H1 (cell line): Measurements from ENCODE around the gene PALD1. TPM values are rescaled to one million over a fixed set of nuclear protein-coding genes. Genes with fewer than 3 reads are reported as not detected.
A peak's percentile ranks its signal among the peaks of the same experiment; 100 is the strongest.

Source experiments
- CTCF ChIA-PET: fragments of 300-600 bp; sonication (Branson Sonifier 250); formaldehyde crosslinking; loops from one replicate; lab custom pipeline; 2021; ENCODE audit not compliant: partially characterized antibody; lab: Charles Lee
- POLR2A ChIA-PET: fragments of 300-600 bp; sonication (Branson Sonifier 250); formaldehyde crosslinking; loops from one replicate; lab custom pipeline; 2021; ENCODE audit warnings: inconsistent platforms; ENCODE audit not compliant: partially characterized antibody; lab: Charles Lee
- DNase-seq, 2 experiments: peaks; one replicate each; pipeline versions ENCODE4 v3.0.0 to v3.0.0-alpha.2; 2010 to 2022; ENCODE audit warnings: low spot score in 2 of 2, low read depth in 1 of 2, mixed read lengths in 1 of 2
- FAIRE-seq: peaks from 2 replicates; lab custom pipeline; 2011; peaks lifted over from hg19 to GRCh38; lab: Jason Lieb, UNC
- H2AFZ ChIP-seq: 2 replicates; pipeline ENCODE4 v1.8.1; 2012; ENCODE audit warnings: low read length, inconsistent platforms
- H2AK5ac ChIP-seq: 2 replicates; pipeline ENCODE4 v1.6.1; 2013; ENCODE audit warnings: low read depth, low read length
- H2BK120ac ChIP-seq: replicated peaks from 2 replicates; pipeline ENCODE3; 2013; ENCODE audit warnings: low read depth, low read length, inconsistent platforms
- H2BK12ac ChIP-seq: 2 replicates; pipeline ENCODE4 v1.6.1; 2013; ENCODE audit warnings: low read depth, low read length
- H2BK15ac ChIP-seq: 2 replicates; pipeline ENCODE4 v1.6.1; 2013; ENCODE audit warnings: low read length
- H2BK20ac ChIP-seq: 2 replicates; pipeline ENCODE4 v1.6.1; 2013; ENCODE audit warnings: low read length
- H2BK5ac ChIP-seq: 2 replicates; pipeline ENCODE4 v1.6.1; 2013; ENCODE audit warnings: low read depth, low read length
- H3K14ac ChIP-seq: 2 replicates; pipeline ENCODE4 v1.6.1; 2013; ENCODE audit warnings: inconsistent platforms; ENCODE audit not compliant: insufficient read length
- H3K18ac ChIP-seq: 2 replicates; pipeline ENCODE4 v1.6.1; 2013; ENCODE audit warnings: low read length; ENCODE audit errors: extremely low read depth
- H3K23ac ChIP-seq: 2 replicates; pipeline ENCODE4 v1.6.1; 2013; ENCODE audit warnings: inconsistent platforms; ENCODE audit not compliant: insufficient read length
- H3K23me2 ChIP-seq: 2 replicates; pipeline ENCODE4 v1.6.1; 2013; ENCODE audit warnings: low read depth, low read length
- H3K27ac ChIP-seq: 2 replicates; pipeline ENCODE4 v1.6.1; 2011; ENCODE audit warnings: low read depth, low read length, inconsistent platforms
- H3K27me3 ChIP-seq, 4 experiments: replicated peaks in 1 of 4; 1 replicate in 1 of 4; 2 replicates in 3 of 4; pipeline versions ENCODE4 v1.6.1 to v1.8.1; 2011 to 2013; ENCODE audit warnings: low read length in 3 of 4, mild to moderate bottlenecking in 3 of 4, inconsistent platforms in 2 of 4, mixed read lengths in 2 of 4, moderate library complexity in 1 of 4; ENCODE audit not compliant: control insufficient read depth in 3 of 4, insufficient read depth in 3 of 4; ENCODE audit errors: extremely low read depth in 1 of 4
- H3K36me3 ChIP-seq, 4 experiments: 2 replicates each; pipeline versions ENCODE4 v1.6.1 to v1.8.1; 2011 to 2013; ENCODE audit warnings: mild to moderate bottlenecking in 4 of 4, low read length in 3 of 4, moderate library complexity in 2 of 4, control low read depth in 1 of 4, inconsistent platforms in 1 of 4; ENCODE audit not compliant: insufficient read depth in 4 of 4, control insufficient read depth in 2 of 4
- H3K4ac ChIP-seq: replicated peaks from 2 replicates; pipeline ENCODE3; 2013; ENCODE audit warnings: low read length, low read depth, mixed read lengths, inconsistent platforms; ENCODE audit not compliant: insufficient read length
- H3K4me1 ChIP-seq, 4 experiments: replicated peaks in 1 of 4; 1 replicate in 1 of 4; 2 replicates in 3 of 4; pipeline versions ENCODE4 v1.6.1 to v1.8.1; 2011 to 2013; ENCODE audit warnings: low read length in 3 of 4, inconsistent platforms in 2 of 4, mixed read lengths in 1 of 4; ENCODE audit not compliant: insufficient read depth in 4 of 4, control insufficient read depth in 3 of 4
- H3K4me2 ChIP-seq, 2 experiments: 2 replicates each; pipeline versions ENCODE4 v1.6.1 to v1.8.1; 2011 to 2013; ENCODE audit warnings: low read depth in 2 of 2, low read length in 2 of 2, control low read depth in 1 of 2, inconsistent platforms in 1 of 2, mild to moderate bottlenecking in 1 of 2; ENCODE audit not compliant: insufficient read depth in 1 of 2
- H3K4me3 ChIP-seq, 4 experiments: fragments of 200-600, 300-600 bp in 1 of 4; sonication (generic), shearing (Covaris generic), sonication (Bioruptor Twin) in 1 of 4; 2 replicates each; pipeline versions ENCODE4 v1.5.1 to v1.8.1; 2011 to 2016; ENCODE audit warnings: low read length in 4 of 4, low read depth in 3 of 4, control low read depth in 2 of 4, inconsistent platforms in 2 of 4, mild to moderate bottlenecking in 2 of 4, mixed read lengths in 1 of 4, moderate library complexity in 1 of 4; ENCODE audit not compliant: insufficient read depth in 2 of 4; ENCODE audit errors: extremely low read depth in 1 of 4
- H3K56ac ChIP-seq: replicated peaks from 2 replicates; pipeline ENCODE3; 2013; ENCODE audit warnings: low read depth, mild to moderate bottlenecking, mixed read lengths, low read length, inconsistent platforms; ENCODE audit not compliant: insufficient read length
- H3K79me1 ChIP-seq: 2 replicates; pipeline ENCODE4 v1.6.1; 2013; ENCODE audit warnings: low read depth, low read length, control low read depth
- H3K79me2 ChIP-seq, 2 experiments: 2 replicates each; pipeline versions ENCODE4 v1.6.1 to v1.8.1; 2012 to 2013; ENCODE audit warnings: low read length in 2 of 2, mild to moderate bottlenecking in 2 of 2, inconsistent platforms in 1 of 2; ENCODE audit not compliant: insufficient read depth in 2 of 2, control insufficient read depth in 1 of 2
- H3K9ac ChIP-seq, 4 experiments: replicated peaks in 1 of 4; 1 replicate in 1 of 4; 2 replicates in 3 of 4; pipeline versions ENCODE4 v1.6.1 to v1.8.1; 2011 to 2013; ENCODE audit warnings: low read depth in 3 of 4, low read length in 3 of 4, control low read depth in 2 of 4, mild to moderate bottlenecking in 2 of 4, moderate library complexity in 2 of 4, inconsistent platforms in 1 of 4; ENCODE audit errors: extremely low read depth in 1 of 4
- H3K9me3 ChIP-seq, 2 experiments: 2 replicates each; pipeline versions ENCODE4 v1.6.1 to v1.8.1; 2012 to 2013; ENCODE audit warnings: mild to moderate bottlenecking in 2 of 2, moderate library complexity in 2 of 2, control low read depth in 1 of 2, inconsistent platforms in 1 of 2, low read depth in 1 of 2, low read length in 1 of 2, mixed read lengths in 1 of 2; ENCODE audit not compliant: insufficient read depth in 2 of 2
- H4K20me1 ChIP-seq, 2 experiments: replicated peaks in 1 of 2; 2 replicates each; pipeline versions ENCODE3 to v1.8.1; 2011 to 2013; ENCODE audit warnings: inconsistent platforms in 2 of 2, low read length in 2 of 2, mild to moderate bottlenecking in 1 of 2; ENCODE audit not compliant: insufficient read depth in 2 of 2, control insufficient read depth in 1 of 2
- H4K5ac ChIP-seq: 2 replicates; pipeline ENCODE4 v1.6.1; 2013; ENCODE audit warnings: low read length, low read depth, mixed read lengths, inconsistent platforms; ENCODE audit not compliant: insufficient read length
- H4K8ac ChIP-seq: 2 replicates; pipeline ENCODE4 v1.8.0; 2013; ENCODE audit warnings: mild to moderate bottlenecking, moderate library complexity, low read length, inconsistent platforms; ENCODE audit not compliant: insufficient read depth; ENCODE audit errors: extremely low read depth
- H4K91ac ChIP-seq: replicated peaks from 2 replicates; pipeline ENCODE3; 2013; ENCODE audit warnings: low read length, mixed read lengths, inconsistent platforms; ENCODE audit not compliant: insufficient read length
- TAF1 ChIP-seq: IDR thresholded peaks from 2 replicates; pipeline ENCODE4 v1.6.1; 2011; ENCODE audit warnings: mild to moderate bottlenecking, low read depth, low read length
- WGBS, 2 experiments: shearing (Covaris generic) in 1 of 2; methylation state at CpG; one replicate each; pipeline versions ENCODE4 v1.1.6 to v1.1.7; 2013 to 2015; ENCODE audit warnings: low lambda C conversion rate in 2 of 2, mixed read lengths in 2 of 2, inconsistent platforms in 1 of 2, low coverage in 1 of 2, missing lambda C conversion rate in 1 of 2; ENCODE audit not compliant: insufficient replicate concordance in 2 of 2, insufficient coverage in 1 of 2, insufficient read length in 1 of 2; ENCODE audit errors: extremely low coverage in 1 of 2, missing lambda C conversion rate in 1 of 2; 5-methylcytosine and 5-hydroxymethylcytosine counted together
- polyA plus RNA-seq, 7 experiments: library from polyadenylated mRNA; depleted of rRNA in 3 of 7; stranded (reverse) in 5 of 7; unstranded in 2 of 7; fragments of >200 nt in 5 of 7; fragments of 200-250 nt in 2 of 7; gene quantifications; 1 replicate in 5 of 7; 2 replicates in 1 of 7; 4 replicates in 1 of 7; pipeline versions ENCODE4 v1.2.1 to v1.2.3, GENCODE V29; 2011 to 2013; ENCODE audit warnings: missing spikeins in 2 of 7, mixed read lengths in 2 of 7
- total RNA-seq: library from RNA; stranded (reverse); fragmentation: NEBNext Ultra II Directional; extraction: Animal tissue kit (Norgen Biotek cat#: 25700); gene quantifications from 2 replicates; pipeline ENCODE4 v1.2.1, GENCODE V29; 2021
- TF ChIP-seq, protein P1 (sequence below): IDR thresholded peaks from 2 replicates; pipeline ENCODE4 v1.6.1; 2012; ENCODE audit warnings: inconsistent platforms

The PALD1 gene
- total and polyA plus RNA-seq, 2 of the 8 experiments (the other 6 are each of a cell fraction or from before 2014, with no cell fraction given), result 13.3 to 32.8 TPM

- no peak overlapping the region for H3K23ac ChIP-seq
- H3K18ac ChIP-seq, result peak overlapping the region; percentile 88
- peak overlapping the region; percentile 23 to 57 (median 44); a peak in 7 of 8 replicates for H3K4me3 ChIP-seq
- 0 out of 2 replicates have a peak overlapping the region, but pooled peaks have one; percentile 17 for H4K8ac ChIP-seq
- peak overlapping the region; percentile 97; the same call in 1 of the 2 replicates for H2BK5ac ChIP-seq
- peak overlapping the region; percentile 30 for H2BK120ac ChIP-seq
- peak overlapping the region; percentile 47 for H3K4ac ChIP-seq
- no peak for FAIRE-seq
- H3K79me2 ChIP-seq, result no peaks in the 10 kb centered on the region
- no peak overlapping the region for H3K14ac ChIP-seq
- peaks cover 15% of the 10 kb centered on the region; the same call in 1 of the 2 replicates for H3K23me2 ChIP-seq
- ChIA-PET CTCF (interaction anchor here (0.7 to 2.0 kb wide), 12 partner anchors 11 to 99 kb away, joined by 3 to 13 read pairs (median 4); no protein-coding TSS in a partner anchor), POLR2A (interaction anchor here (1.0 to 4.8 kb wide), 11 partner anchors 9 to 110 kb away, joined by 3 to 28 read pairs (median 7); partner anchors contain the start of genes EIF4EBP2 and LRRC20)
- H2AFZ ChIP-seq, result no peak overlapping the region
- no peak overlapping the region; the same call in 1 of the 2 replicates for H2BK15ac ChIP-seq
- H3K36me3 ChIP-seq, result no peaks in the 10 kb centered on the region; a peak in 1 of 8 replicates
- peak overlapping the region; percentile 75 for H4K91ac ChIP-seq
- DNase-seq, result no peak
- H3K27ac ChIP-seq, result no peak overlapping the region
- H2BK20ac ChIP-seq, result peak overlapping the region; percentile 98
- H3K4me1 ChIP-seq, result peaks cover 5 to 20% (median 19%) of the 10 kb centered on the region in 4 experiments
- 4% methylated on average over 12 of the region's 12 CpGs; no CpG with 5 or more reads in 1 of the 2 experiments for WGBS, 2 experiments
- peak overlapping the region; percentile 99 for H2BK12ac ChIP-seq
- H4K20me1 ChIP-seq, result peaks cover 2 to 6% of the 10 kb centered on the region in 2 experiments
- H3K56ac ChIP-seq, result no peak overlapping the region
- H3K9me3 ChIP-seq, result no peaks in the 10 kb centered on the region
- TF ChIP-seq, protein P1, sequence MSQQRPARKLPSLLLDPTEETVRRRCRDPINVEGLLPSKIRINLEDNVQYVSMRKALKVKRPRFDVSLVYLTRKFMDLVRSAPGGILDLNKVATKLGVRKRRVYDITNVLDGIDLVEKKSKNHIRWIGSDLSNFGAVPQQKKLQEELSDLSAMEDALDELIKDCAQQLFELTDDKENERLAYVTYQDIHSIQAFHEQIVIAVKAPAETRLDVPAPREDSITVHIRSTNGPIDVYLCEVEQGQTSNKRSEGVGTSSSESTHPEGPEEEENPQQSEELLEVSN, result peak; percentile 48; the same call in 1 of the 2 replicates
- TF ChIP-seq TAF1, result no peak
- H3K27me3 ChIP-seq, result peaks cover 18 to 43% (median 38%) of the 10 kb centered on the region in 4 experiments
- no peaks in the 10 kb centered on the region; the same call in 1 of the 2 replicates for H3K79me1 ChIP-seq
- H3K4me2 ChIP-seq, result peak overlapping the region; percentile 73 to 84
- no peak overlapping the region; the same call in 1 of the 2 replicates for H2AK5ac ChIP-seq
- H3K9ac ChIP-seq, result no peak overlapping the region
- H4K5ac ChIP-seq, result peak overlapping the region; percentile 3
Observed at GRCh38 chr10:70441895-70442309, 36.7 kb upstream of the PALD1 start.
